Lower leg skin (tissue), 4 donors: Measurements from ENCODE around the gene FUT6. TPM values are rescaled to one million over a fixed set of nuclear protein-coding genes. Genes with fewer than 3 reads are reported as not detected.

Experiments
- DNase-seq, 2 donors: peaks; one replicate each; pipeline ENCODE4 v3.0.0-alpha.2; 2019; ENCODE audit warnings: low spot score in 2 of 2
- H3K4me3 ChIP-seq: fragments of 200-600 bp; sonication (generic); 2 replicates; pipeline ENCODE4 v1.5.1; 2017; ENCODE audit warnings: mild to moderate bottlenecking, low read depth; ENCODE audit not compliant: poor library complexity, severe bottlenecking
- POLR2A ChIP-seq, 2 donors: fragments of 450-650 bp; IDR thresholded peaks; one replicate each; pipeline ENCODE4 v1.6.1; 2016 to 2017; ENCODE audit warnings: antibody characterized with exemption in 2 of 2, mild to moderate bottlenecking in 1 of 2, moderate library complexity in 1 of 2
- WGBS, 2 donors: methylation state at CpG; one replicate each; pipeline ENCODE4 v1.1.5; 2018; 5-methylcytosine and 5-hydroxymethylcytosine counted together
- intact Hi-C: fragments of 100-400 bp; cut with DNase I; formaldehyde crosslinking; loops from one replicate; pipeline ENCODE4 v1.15.0; 2023; ENCODE audit warnings: low total_unique reads
- total RNA-seq, 4 donors: library from RNA; depleted of rRNA; stranded (reverse); fragments of >200 nt; gene quantifications; one replicate each; pipeline ENCODE4 v1.1.0, GENCODE V29; 2016
- TF ChIP-seq, protein P1 (sequence below), 3 donors: fragments of 450-650 bp; IDR thresholded peaks; one replicate each; pipeline ENCODE4 v1.5.1; 2016; ENCODE audit warnings: antibody characterized with exemption in 3 of 3, mild to moderate bottlenecking in 3 of 3, moderate library complexity in 2 of 3

The FUT6 gene
- total RNA-seq, 4 donors from 2014 or later: 0.23 to 0.29 TPM; not detected in 2

DNA sequence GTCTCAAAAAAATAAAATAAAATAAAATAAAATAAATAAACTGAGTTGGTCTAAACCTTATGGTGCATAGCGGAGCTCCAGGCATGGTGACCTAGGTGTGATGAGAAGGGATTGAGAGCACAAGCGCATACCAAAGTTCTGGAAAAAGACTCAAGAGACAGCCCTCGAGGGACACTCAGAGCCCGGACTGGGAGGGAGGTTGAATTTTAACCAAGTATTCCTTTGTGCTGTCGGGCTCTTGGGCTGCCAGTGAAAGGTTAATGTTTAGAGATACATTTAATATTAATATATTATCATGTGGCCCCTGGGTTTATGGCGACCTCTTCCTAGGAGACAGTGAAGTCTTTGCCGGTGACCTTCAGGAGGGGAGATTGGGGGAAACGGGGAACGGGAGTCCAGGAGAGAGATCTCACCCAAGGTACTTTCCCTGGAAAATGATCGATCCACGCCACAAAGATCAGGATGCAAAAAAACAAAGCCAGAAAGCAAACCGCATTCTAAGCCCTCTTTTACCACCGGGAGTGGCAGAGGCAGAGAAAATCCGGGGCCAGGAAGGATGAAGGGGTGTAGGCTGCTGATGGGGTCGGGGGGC lies 1.6 kb downstream of the FUT6 start:
- no peak overlapping the region for H3K4me3 ChIP-seq
- no peak for DNase-seq
- TF ChIP-seq POLR2A (IDR thresholded peaks at IDR 0.05): no peak
- TF ChIP-seq, protein P1, sequence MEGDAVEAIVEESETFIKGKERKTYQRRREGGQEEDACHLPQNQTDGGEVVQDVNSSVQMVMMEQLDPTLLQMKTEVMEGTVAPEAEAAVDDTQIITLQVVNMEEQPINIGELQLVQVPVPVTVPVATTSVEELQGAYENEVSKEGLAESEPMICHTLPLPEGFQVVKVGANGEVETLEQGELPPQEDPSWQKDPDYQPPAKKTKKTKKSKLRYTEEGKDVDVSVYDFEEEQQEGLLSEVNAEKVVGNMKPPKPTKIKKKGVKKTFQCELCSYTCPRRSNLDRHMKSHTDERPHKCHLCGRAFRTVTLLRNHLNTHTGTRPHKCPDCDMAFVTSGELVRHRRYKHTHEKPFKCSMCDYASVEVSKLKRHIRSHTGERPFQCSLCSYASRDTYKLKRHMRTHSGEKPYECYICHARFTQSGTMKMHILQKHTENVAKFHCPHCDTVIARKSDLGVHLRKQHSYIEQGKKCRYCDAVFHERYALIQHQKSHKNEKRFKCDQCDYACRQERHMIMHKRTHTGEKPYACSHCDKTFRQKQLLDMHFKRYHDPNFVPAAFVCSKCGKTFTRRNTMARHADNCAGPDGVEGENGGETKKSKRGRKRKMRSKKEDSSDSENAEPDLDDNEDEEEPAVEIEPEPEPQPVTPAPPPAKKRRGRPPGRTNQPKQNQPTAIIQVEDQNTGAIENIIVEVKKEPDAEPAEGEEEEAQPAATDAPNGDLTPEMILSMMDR (IDR thresholded peaks at IDR 0.05): no peak
- WGBS, 2 donors: 60 to 62% methylated on average over 15 of the region's 15 CpGs
- intact Hi-C loops: no loop called here

DNA sequence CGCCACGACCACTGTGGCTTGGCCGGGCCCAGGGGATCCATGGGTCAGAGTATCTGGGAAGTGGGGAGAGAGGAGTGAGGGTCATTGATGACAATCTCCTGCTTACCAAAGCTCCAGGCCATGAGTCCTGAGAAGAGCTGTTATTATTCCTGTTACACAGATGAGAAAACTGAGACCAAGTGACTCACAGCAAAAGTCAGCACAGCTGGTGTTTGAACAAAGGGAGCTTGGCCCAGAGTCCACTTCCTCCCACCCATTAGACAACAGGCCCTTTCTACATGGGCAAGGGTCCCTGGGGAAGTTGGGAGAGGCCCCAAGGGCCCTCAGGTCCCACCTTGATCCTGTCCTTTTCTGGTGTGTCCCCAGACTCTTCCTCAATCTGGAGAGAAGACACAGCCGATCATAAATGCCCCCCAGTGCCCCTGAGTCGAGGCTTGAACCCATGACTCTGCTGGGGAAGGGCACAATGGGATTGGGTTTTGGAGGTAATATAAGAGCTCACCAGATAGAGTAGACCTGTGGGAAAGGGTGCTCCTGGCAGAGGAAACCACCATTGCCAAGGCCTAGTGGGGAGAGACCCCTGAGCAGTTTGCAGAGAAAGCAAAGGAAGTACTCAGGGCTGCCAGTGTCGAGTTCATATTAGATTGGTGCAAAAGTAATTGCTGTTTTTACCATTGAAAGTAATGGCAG lies 6.8 kb downstream of the FUT6 start:
- H3K4me3 ChIP-seq: no peak overlapping the region
- no peak for TF ChIP-seq POLR2A (IDR thresholded peaks at IDR 0.05)
- TF ChIP-seq, protein P1 (IDR thresholded peaks at IDR 0.05): no peak
- intact Hi-C loops: no loop called here
- DNase-seq: no peak
- WGBS, 2 donors: 88 to 91% methylated on average over 6 of the region's 6 CpGs

DNA sequence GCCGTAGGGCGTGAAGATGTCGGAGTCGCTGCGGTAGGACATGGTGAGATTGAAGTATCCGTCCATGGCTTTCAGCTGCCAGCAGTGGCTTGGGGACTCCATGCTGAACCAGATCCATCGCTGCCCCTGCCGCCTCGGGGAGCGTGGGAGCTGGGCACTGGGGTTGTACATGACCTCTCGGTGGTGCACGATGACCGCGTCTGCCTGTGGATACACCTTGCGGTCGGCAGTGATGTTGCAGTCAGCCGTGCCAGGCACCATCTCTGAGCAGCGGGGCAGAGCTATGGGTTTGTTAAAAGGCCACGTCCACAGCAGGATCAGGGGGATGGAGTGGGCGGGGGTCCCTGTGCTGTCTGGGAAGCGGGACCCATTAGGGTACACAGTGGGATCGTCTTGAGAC lies 7.4 kb downstream of the FUT6 start:
- intact Hi-C loops: no loop called here
- no peak for DNase-seq
- no peak overlapping the region for H3K4me3 ChIP-seq
- 87 to 89% methylated on average over 12 to 16 of the region's 22 CpGs for WGBS, 2 donors
- no peak for TF ChIP-seq POLR2A (IDR thresholded peaks at IDR 0.05)

DNA sequence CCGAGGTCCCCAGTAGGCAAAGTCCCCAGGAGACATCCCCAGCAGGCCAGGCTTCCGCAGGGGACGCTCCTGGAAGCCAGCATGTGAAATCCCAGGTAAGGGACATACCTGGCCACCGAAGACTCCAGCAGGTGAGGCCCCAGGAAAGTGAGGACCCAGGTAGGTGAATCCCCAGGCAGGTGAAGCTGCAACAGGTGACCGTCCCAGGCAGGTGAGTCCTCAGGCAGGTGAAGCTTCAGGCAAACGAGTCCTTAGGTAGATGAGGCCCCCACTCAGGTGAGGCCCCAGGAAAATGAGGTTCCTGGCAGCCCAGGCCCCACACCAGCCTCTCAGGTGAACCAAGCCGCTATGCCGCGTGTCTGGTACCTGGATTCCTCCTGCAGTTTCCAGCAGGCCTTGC lies 8.3 kb downstream of the FUT6 start:
- no peak for DNase-seq
- TF ChIP-seq, protein P1 (IDR thresholded peaks at IDR 0.05): no peak
- no peak for TF ChIP-seq POLR2A (IDR thresholded peaks at IDR 0.05)
- H3K4me3 ChIP-seq: no peak overlapping the region
- WGBS, 2 donors: 17 to 78% methylated on average over 1 to 7 of the region's 9 CpGs
- intact Hi-C loops: no loop called here

DNA sequence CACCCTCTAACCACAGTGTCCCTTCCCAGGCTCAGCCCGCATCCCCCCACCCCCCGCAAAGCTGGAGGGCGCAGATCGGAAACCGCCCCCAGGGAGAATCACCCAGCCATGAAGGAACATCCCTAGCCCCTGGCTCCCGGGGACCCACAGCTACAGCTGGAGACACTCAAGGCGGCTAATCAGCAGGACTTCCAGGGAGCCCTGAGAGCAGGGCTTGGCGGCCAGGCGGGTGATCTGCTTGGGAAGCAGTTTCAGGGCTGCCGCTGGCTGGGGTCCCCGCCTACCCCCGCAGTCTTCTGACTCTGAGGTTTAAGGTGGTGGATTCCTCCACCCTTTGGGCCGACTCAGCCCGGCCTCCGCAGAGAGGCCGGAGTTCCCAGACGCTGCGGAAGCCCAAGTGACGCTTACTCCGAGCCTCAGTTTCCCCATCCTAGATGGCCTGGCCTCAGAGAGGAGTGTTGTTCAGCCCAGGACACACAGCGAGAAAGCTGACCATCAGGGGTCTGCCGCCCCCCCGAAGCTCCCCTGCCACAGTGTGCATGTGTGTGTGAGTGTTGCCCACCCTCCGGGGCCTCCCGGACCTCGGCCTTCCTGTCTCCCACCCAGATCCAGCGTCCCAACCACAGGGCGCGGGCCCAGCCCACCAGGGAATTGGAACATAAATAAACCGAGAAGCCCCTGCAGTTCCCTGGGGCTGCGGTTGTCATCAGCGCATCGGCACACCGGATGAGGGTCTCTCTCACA lies 9.8 kb downstream of the FUT6 start:
- intact Hi-C loops: no loop called here
- WGBS, 2 donors: 46 to 56% methylated on average over 26 to 28 of the region's 34 CpGs

More for the DNA sequence above, 9.8 kb downstream of the FUT6 start:
- H3K4me3 ChIP-seq: no peak overlapping the region
- DNase-seq: no peak
- TF ChIP-seq, protein P1 (IDR thresholded peaks at IDR 0.05): no peak
- no peak for TF ChIP-seq POLR2A (IDR thresholded peaks at IDR 0.05)
